Bronchial epithelial cell (primary cell): ENCODE measurements around the gene CST7. TPM values are rescaled to one million over a fixed set of nuclear protein-coding genes. Genes with fewer than 3 reads are reported as not detected.

Source experiments
- DNase-seq: peaks from one replicate; pipeline ENCODE4 v3.0.0-alpha.2; 2010; ENCODE audit warnings: low read depth
- FAIRE-seq: peaks from 2 replicates; lab custom pipeline; 2011; peaks lifted over from hg19 to GRCh38; lab: Jason Lieb, UNC
- H3K27me3 ChIP-seq: 2 replicates; pipeline ENCODE4 v1.5.1; 2011; ENCODE audit warnings: low read length; ENCODE audit not compliant: control insufficient read depth, insufficient read depth
- H3K36me3 ChIP-seq: 2 replicates; pipeline ENCODE4 v1.5.1; 2011; ENCODE audit warnings: low read length; ENCODE audit not compliant: control insufficient read depth, insufficient read depth
- H3K4me3 ChIP-seq: 2 replicates; pipeline ENCODE4 v1.5.1; 2011; ENCODE audit warnings: mild to moderate bottlenecking, low read depth, low read length, control low read depth
- CTCF ChIP-seq: IDR thresholded peaks from 2 replicates; pipeline ENCODE4 v1.5.1; 2011; ENCODE audit warnings: mild to moderate bottlenecking, moderate library complexity, low read length, control low read depth, inconsistent platforms; ENCODE audit not compliant: insufficient read depth, severe bottlenecking
- total RNA-seq: library from RNA; depleted of rRNA; stranded (reverse); fragments of >200 nt; gene quantifications from 2 replicates; pipeline ENCODE4 v1.2.1, GENCODE V29; 2014

The CST7 gene
- total RNA-seq, 1 donor from 2014 or later, result not detected

GRCh38 chr20:24915440-24915839 is 33.6 kb upstream of the CST7 start:
- no peak for DNase-seq
- FAIRE-seq, result no peak
- Histone ChIP-seq H3K4me3 (no peak overlapping the region), H3K36me3 (no peaks in the 10 kb centered on the region), H3K27me3 (no peaks in the 10 kb centered on the region)
- no peak for TF ChIP-seq CTCF

GRCh38 chr20:24915892-24916291 is 33.2 kb upstream of the CST7 start:
- Histone ChIP-seq H3K4me3 (no peak overlapping the region), H3K27me3 (no peaks in the 10 kb centered on the region), H3K36me3 (no peaks in the 10 kb centered on the region)
- no peak for TF ChIP-seq CTCF
- no peak for FAIRE-seq
- no peak for DNase-seq

- TF ChIP-seq CTCF, result no peak
- no peak for FAIRE-seq
- H3K27me3 ChIP-seq, result no peaks in the 10 kb centered on the region
Measured at GRCh38 chr20:24916412-24916811, 32.7 kb upstream of the CST7 start.

GRCh38 chr20:24917056-24917455 is 32.0 kb upstream of the CST7 start:
- Histone ChIP-seq H3K27me3 (no peaks in the 10 kb centered on the region), H3K36me3 (no peaks in the 10 kb centered on the region), H3K4me3 (no peak overlapping the region)
- no peak for TF ChIP-seq CTCF
- DNase-seq (no peak), FAIRE-seq (no peak)

More at GRCh38 chr20:24916412-24916811, 32.7 kb upstream of the CST7 start:
- DNase-seq, result no peak
- Histone ChIP-seq H3K4me3 (no peak overlapping the region), H3K36me3 (no peaks in the 10 kb centered on the region)

GRCh38 chr20:24917797-24918578 is 31.1 kb upstream of the CST7 start:
- no peak overlapping the region for H3K4me3 ChIP-seq
- DNase-seq (peak; percentile 29), FAIRE-seq (no peak)
- H3K36me3 ChIP-seq, result no peaks in the 10 kb centered on the region
- TF ChIP-seq CTCF, result peak; percentile 89
- no peaks in the 10 kb centered on the region for H3K27me3 ChIP-seq
